ENCODE data around the gene SDK1.

The SDK1 gene

DNA sequence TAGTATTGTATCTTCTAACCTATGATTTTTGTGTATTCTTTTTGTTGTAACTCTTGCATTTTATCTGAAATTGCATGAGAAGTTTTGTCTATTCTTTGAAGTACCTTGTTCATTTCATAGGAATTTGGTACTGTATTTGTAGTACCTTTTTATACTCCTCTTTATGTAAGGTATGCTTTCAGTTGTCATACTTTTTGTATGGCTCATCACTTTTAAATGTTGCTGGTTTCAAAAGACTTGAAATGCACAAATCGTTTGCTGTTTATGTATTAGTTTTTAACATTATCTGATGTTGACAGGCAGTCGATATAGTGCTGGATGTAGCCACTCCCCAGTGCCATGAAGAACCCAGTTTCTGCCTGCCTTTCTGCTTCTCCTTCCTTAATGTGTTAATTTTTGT, 158.1 kb downstream of the SDK1 start:
- DNase-seq (ENCODE audit: low read depth in 2 of 2), result no peak

DNA sequence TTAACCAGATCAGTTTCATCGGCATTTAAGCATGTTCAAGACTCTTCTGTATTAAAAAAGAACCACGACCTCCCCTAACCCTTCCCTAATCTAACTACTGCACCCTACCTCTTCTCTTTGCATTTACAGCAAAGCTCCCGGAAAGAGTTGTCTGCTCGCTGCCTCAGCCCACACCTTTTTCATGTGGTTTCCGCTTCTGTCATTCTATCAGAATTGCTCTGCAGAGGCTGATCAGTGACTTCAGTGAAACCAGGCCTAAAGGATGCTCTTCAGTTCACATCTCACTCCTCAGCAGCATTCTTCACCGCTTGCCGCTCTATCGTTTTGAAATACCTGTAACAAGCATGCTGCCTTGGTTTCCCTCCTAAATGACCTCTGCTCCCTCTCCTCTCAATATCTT, 160.9 kb downstream of the SDK1 start:
- peak; percentile 25 to 39 for DNase-seq (ENCODE audit: low read depth in 2 of 2)

DNA sequence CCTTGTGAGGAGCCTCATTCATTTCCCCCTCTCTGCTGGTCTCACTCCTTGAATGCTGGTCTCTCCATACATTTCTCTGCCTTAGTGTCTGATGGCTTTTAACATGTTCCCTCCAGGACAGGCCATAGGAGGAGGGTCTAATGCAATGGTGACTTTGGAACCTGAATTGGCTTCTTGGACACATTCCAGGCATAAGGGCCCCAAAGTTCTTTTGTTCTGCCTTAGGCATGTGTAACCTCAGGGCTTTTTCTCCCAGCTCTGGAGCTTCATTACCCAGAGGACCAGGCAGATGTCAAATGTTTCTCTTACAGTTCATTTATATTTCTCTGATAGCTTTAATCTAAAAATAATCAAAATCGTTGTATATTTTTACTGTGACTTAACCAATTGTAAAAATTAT, 162.6 kb downstream of the SDK1 start:
- no peak for DNase-seq (ENCODE audit: low read depth in 2 of 2)

DNA sequence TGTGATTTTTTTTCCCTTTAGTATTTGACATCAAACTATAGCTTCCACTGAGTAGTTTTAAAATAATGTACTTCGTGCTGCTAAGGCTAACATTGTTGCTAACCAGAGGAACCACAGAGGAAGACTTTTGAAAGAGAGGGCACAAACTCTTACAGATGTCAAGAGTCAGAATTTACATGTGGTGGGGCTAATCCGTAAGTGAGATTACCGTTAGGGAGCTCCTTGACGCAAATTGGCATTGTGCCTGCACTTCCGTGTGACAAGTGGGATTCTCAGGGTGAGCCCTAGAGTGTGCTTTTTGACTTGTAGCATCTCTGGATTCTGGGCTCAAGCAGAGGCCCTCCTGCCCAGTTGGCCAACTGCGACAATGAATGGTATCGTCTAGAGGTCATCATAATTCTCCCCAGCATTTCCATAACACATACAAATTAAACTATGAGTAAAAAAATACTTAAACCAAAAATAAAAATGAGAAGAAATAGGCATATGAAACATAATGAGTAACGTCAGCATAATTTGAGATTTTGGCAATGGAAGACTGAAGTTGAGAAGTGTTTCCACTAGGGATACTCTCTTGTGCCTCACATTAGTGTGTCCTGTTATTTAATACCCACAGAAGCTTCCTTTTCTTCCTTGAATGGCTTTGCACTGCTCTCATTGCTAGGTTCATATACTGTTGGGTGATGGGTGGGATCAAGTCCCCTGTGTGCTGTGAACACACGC, 164.0 kb downstream of the SDK1 start:
- no peak for DNase-seq (ENCODE audit: low read depth in 2 of 2)

DNA sequence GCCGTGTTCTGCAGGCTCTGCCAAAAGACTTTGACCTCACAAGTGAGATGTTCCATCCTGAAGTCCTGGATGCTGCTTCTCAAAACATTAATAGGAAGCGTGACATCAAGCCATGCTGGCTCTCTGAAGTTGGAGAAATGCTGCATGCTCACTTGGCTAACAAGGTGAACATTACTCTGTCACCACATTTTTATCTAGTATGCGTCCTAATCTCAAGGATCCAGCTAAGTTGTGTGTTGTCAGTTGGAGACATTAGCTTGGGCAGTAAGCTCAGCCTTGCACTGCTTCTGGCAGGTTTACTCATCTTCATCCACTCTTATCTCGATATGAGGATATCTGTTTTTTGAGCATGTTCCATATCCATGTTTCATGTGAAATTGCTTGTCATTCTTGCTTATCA, 165.2 kb downstream of the SDK1 start:
- no peak for DNase-seq (ENCODE audit: low read depth in 2 of 2)

DNA sequence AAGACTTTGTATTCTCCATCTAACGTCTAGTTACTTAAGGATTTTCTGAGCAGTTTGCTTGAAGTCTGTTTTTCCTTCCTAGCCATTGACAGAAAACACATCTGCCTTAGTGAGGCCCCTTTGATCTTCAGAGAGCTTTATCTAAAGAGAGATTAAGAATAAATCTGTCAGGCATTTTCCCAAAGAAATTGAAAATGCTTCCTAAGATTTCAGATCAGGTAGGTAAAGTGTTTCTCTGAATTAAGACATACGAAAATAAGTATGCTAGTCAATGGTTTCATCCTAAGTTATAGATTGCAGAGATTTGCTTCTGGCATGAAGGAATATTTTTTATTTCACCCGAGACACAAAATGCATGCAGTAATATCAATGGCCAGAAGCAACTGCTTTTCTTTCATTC, 168.6 kb downstream of the SDK1 start:
- DNase-seq (ENCODE audit: low read depth in 2 of 2), result no peak

DNA sequence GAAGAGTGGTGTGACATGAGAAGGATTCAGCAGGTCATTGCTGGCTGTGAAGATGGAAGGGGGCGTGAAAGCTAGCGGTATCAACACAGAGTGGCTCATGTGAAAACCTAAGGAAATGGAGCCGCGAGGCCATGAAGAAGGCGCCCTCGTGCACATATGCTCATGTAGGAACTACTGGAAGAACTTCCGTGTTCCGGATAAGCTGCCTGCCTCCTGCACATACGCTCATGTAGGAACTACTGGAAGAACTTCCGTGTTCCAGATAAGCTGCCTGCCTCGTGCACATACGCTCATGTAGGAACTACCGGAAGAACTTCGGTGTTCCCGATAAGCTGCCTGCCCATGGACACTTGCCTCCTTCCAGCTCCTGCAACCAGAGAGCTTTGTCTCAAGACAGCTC, 179.1 kb downstream of the SDK1 start:
- no peak for DNase-seq (ENCODE audit: low read depth in 2 of 2)

DNA sequence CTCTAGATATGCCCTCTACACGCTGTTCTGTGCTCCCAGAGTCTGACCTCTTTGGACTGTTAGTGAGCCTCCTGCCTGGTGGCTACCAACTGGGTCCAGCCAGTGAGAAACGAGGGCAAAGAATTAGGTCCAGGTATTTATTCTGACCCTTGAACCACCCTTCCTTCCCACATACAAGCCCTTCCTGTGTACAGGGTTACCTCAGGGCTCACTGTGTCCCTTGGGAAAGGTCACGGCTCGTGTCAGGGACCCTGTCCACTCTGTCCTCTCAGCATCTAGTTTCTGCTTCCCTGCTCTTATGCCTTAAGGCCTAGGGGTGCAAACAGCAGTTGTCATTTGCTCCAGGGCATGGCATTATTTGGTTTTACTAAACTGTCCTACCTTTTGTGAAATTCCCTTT, 180.4 kb downstream of the SDK1 start:
- no peak for DNase-seq (ENCODE audit: low read depth in 2 of 2)

DNA sequence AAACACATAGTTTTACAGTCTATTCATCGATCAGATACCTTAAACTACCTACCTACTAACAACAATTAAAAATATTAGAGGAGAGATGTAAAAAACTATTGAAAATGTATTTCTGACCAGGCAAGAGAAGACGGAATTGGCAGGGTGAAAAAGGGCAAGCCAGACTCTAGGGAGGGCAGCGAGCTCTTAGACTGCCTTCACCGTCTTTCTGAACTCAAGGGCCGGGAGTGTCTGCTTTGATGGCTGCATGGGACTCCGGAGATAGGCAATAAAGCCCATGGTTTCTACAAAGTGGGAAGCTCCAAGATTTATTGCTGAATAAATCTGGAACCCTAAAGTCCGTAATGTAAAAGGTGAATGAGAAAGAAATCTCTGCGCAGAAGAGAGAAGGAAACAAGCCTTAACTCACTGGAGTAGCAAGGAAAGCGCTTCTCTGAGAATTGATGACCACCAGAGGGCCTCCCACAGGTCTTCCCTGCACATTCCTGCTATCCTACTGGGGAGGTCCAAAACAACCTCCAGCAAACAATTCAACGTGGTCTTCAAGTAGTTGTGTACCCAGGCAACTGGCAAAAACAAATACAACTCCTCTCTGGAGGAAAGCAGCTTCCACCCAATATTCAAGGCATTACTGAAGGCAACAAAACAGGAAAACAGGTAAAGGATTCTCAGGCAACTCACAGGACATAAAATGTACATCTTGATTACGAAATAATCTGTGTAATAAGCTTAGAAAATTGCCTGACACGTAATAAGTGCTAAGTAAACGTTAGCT, 181.3 kb downstream of the SDK1 start:
- DNase-seq (ENCODE audit: low read depth in 2 of 2), result no peak

DNA sequence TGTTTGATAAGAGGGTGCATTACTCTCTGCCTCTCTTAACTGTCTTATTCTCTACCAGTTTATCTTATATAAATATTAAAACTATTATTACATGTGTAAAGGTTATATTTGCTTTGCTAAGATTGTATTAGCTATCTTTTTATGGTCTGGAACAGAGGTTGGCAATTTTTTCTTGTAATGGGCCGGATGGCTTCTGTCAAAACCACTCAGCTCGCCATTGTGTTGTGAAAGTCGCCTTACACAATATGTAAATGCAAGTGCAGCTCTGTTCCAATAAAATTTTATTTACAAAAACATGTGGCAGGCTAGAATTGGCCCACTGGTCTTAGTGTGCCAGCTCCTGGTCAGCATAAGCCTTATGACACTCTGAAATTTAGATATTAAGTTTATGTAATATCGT, 185.8 kb downstream of the SDK1 start:
- no peak for DNase-seq (ENCODE audit: low read depth in 2 of 2)

DNA sequence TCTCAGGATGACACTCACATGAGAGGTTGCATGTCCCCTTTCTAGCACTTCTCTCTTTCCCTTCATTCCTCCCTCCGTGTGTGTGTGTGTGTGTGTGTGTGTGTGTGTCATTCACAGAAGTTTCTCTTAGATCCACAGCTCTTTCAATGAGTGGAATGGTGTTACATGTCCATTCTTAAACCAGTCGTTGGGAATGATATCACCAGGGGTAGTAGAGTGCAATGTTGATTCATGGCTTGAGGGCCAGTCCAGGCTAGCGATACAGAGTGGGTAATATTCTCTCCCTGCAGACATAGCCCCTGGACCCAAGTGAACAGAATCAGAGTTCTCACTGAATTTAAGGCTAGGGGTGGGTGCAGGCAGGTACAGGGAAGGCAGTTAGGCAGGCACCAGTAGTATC, 187.8 kb downstream of the SDK1 start:
- DNase-seq (ENCODE audit: low read depth in 2 of 2), result no peak

DNA sequence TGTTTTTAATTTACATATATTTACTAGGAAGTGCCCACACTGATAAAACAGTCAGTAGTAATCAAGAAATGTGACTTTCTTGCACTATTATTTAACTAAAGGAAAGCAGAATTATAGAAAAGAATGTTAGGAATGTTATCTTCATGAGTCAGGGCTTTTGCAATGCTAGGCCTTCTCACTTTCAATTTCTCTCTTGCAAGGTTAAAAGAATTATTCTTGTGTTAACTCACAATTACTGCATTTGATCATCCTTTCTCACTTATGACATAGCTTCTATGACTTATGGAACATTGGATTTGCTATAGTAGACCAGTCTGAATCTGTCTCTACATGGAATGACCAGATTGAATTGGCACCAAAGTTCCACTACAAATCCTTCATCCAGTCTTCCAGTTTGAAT, 192.4 kb downstream of the SDK1 start:
- no peak for DNase-seq (ENCODE audit: low read depth in 2 of 2)

DNA sequence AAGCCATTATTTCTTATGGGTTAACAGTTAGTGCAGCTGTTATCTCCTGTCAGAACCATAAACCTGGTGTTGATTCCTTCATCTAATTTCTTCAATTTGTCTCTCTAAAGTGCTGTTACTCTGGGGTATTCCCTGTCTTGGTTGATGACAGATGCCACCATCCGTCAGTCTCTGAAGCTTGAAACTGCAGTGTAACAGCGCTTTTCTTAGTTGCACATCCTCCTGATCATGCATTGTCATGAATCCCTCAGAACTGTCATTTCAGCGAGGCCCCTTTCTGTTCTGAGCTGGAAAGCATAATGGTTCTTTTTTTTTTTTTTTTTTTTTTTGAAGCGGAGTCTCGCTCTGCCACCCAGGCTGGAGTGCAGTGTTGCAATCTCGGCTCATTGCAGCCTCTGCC, 193.9 kb downstream of the SDK1 start:
- DNase-seq (ENCODE audit: low read depth in 2 of 2), result no peak

DNA sequence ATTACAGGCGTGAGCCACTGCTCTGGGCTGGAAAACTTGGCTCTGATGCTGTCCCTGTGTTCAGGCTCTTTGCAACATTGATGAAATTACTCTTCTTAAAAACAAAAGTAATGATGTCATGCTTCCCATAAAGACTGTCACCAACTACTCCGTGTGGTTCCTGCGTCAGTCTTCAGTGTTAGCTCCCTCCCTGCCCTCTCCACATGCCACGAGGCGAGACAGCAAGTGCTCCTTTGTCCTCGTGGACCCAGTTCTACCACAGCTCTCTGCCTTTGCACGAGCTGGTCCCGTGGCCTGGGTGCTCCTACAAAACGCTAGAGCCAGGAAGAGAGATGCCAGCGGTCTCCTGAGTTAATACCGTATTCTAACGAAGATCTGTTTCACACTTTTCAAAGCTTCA, 194.5 kb downstream of the SDK1 start:
- no peak for DNase-seq (ENCODE audit: low read depth in 2 of 2)

DNA sequence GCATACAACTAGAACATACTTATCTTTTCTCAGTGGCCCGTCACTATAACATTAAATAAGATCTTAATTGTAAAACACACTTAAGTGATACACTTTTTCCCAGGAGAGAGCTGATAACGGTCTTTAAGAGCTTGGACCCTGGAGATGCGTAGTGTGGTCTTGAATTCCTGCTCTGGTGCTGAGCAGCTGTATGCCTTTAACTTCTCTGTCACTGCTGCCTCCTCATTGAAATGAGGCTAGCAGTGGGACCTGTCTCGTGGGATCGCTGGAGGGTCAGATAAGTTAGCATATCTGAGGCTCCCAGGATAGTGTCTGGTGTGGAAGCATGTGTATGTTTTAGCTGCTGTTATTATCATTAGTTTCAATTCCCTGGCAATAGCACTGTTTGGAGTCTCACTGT, 194.9 kb downstream of the SDK1 start:
- no peak for DNase-seq (ENCODE audit: low read depth in 2 of 2)

DNA sequence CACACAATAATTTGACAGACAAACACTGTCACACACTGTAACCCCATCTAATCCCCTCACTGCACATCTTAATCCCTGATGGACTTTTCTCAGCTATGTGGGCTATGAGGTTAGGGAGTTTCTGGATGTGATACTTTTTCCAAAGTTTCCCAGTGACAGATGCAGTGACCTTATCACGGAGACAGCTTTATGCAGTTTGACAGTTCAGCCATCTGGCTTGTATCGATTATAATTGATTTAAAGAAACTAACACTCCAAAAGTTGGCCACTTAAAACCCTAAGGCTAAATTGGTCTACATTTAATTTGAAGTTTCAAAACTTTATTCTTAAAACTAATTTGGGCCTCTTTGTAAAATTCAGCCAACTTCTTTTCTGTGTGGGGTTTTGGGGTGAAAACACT, 196.7 kb downstream of the SDK1 start:
- no peak for DNase-seq (ENCODE audit: low read depth in 2 of 2)

DNA sequence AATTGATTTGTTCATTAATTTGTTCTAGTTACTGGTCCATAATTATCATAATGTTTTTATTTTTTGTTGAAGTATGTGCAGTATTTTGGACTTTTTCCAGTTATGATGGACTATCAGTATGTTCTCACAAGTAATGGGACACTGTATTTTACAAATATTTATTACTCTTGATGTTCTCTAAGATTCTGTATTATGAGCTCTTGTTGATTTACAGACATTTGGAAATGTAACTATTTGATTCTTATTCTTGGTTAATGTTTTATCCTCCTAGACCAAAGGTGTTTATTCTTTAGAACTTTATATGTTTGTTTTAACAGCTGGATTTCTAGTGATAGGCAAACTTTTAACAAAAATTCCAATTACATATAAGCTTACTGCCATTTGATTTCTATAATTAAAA, 200.6 kb downstream of the SDK1 start:
- no peak for DNase-seq (ENCODE audit: low read depth in 2 of 2)

DNA sequence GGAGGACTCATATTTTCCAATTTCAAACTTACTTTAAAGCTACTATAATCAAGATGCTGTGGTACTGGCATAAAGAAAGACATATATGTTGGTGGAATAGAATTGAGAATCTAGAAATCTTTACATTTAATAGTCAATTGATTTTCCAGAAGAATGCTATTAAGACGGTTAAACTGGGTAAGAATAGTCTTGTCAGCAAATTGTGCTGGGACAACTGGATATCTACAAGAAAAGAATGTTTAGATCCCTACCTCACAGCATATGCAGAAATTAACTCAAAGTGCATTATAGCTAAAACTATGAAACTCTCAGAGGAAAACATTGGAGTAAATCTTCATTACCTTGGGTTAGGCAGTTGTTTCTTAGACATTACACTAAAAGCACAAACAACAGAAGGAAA, 203.3 kb downstream of the SDK1 start:
- no peak for DNase-seq (ENCODE audit: low read depth in 2 of 2)

DNA sequence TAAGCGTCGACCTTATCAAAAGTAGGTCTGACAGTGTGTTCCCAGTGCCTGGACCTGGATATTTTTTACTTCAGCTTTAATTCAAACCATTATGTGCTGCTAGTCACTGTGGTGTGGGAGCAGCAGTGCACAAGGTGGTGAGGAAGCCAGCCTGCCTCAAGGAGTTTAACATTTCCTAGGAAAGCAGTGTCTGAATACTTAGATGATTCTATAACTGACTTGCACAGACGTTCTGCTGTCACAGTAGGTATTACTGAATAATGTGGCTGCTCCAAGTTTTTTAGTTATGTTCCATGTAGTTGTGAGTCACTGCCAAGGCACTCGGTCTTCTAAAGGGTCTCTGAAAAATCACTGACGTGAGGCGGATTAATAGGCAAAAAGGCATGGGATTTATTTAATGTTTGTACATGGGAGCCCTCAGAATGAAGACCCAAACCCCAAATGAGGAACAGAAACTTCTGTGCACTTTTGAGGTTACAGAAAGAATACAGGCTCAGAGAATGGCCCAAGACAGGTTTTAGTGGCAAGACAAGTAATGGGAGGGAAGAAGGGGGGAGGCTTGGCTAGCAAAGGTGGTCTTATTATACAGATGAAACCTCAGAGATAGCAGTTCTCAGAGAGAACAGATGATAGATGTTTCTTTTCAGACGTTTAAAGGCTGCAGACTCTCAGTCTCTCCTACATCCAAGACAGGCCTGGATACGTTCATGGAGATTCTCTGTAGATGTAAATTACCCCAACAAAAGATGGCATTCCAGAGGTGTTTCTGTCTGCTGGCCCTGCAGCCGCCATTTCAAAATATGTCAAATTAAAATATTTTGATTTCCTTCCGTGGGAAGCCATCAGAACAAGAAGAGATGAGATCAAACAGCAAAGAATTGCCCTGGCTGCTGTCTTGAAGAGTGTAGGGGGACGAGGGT, 209.3 kb downstream of the SDK1 start:
- DNase-seq (ENCODE audit: low read depth in 2 of 2), result no peak

DNA sequence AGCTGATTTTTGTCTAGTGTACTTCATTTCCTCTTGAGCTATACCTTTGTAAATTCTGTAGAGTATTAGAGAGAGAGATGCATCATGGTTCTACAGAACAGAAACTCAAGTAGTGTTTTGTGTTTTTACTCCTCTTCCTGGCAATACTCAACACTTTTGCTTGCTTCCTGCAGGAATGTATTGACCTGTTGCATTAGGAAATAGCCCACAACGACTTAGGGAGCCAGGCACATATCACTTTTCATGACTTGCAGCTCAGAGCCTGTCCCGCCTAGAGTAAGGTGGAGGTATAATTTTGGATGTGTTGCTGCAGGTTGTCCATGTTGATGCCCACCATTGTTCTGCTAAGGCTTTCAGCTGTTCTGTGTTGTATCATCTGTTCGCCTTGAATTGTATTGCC, 216.3 kb downstream of the SDK1 start:
- no peak for DNase-seq (ENCODE audit: low read depth in 2 of 2)

DNA sequence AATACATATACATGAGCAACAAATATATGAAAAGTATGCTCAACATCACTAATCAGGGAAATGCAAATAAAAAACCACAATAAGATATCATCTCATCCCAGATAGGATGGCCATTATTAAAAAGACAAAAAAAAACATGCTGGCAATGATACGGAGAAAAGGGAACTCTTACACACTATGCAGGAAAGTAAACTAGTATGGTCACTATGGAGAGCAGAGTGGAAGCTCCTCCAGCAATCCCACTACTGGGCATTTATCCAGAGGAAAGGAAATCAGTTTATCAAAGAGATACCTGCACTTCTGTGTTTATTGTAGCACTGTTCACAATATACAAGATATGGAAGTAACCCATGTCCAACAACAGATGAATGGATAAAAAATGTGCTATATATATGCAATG, 217.5 kb downstream of the SDK1 start:
- DNase-seq (ENCODE audit: low read depth in 2 of 2), result no peak

DNA sequence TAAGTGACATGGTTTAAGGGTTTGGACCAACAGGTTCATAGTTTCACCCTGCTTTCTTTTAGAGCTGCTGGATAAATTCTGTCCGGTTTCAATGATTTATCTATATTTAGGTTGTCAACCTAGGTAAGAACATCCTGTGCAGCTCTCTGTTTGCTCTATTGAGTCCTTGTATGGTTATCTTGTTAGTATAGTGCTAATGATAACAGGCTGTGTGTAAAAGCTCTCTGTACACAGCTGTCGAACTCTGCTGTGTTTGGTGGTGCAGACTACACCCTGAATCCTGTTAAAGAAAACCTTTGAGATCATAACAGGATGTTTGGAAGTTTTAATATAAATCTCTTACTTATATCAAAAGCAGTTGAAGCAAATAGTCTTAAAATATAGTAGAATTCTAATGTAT, 219.2 kb downstream of the SDK1 start:
- no peak for DNase-seq (ENCODE audit: low read depth in 2 of 2)

All from activated CD4-positive, alpha-beta T cell treated with anti-CD3 and anti-CD28 coated beads for 24 hours (primary cell).